B cell (primary cell): ENCODE data around the gene ATXN7.

Experiments
- EZH2 ChIP-seq: IDR thresholded peaks from 2 replicates; pipeline ENCODE4 v1.6.1; 2012; ENCODE audit warnings: borderline replicate concordance, low read depth, mild to moderate bottlenecking, moderate library complexity, low read length; ENCODE audit not compliant: insufficient read depth, poor library complexity, severe bottlenecking
- TF ChIP-seq, protein P1 (sequence below): fragments of 200-600 bp; IDR thresholded peaks from one replicate; pipeline ENCODE4 v1.8.0; 2022; ENCODE audit warnings: antibody characterized with exemption, mild to moderate bottlenecking

DNA sequence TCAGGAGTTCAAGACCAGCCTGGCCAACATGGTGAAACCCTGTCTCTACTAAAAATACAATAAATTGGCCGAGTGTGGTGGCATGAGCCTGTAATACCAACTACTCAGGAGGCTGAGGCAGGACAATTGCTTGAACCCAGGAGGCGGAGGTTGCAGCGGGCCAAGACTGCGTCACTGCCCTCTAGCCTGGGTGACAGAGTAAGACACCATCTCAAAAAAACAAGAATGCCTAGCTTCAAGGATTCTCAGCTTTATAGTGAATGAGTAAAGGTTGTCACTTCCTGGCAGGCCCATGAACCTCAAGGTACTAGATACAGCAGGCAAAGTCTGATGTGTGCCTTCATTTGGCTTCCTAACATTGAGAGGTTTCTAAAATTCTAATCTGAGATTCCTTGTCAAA lies 14.5 kb upstream of the ATXN7 start:
- TF ChIP-seq, protein P1, sequence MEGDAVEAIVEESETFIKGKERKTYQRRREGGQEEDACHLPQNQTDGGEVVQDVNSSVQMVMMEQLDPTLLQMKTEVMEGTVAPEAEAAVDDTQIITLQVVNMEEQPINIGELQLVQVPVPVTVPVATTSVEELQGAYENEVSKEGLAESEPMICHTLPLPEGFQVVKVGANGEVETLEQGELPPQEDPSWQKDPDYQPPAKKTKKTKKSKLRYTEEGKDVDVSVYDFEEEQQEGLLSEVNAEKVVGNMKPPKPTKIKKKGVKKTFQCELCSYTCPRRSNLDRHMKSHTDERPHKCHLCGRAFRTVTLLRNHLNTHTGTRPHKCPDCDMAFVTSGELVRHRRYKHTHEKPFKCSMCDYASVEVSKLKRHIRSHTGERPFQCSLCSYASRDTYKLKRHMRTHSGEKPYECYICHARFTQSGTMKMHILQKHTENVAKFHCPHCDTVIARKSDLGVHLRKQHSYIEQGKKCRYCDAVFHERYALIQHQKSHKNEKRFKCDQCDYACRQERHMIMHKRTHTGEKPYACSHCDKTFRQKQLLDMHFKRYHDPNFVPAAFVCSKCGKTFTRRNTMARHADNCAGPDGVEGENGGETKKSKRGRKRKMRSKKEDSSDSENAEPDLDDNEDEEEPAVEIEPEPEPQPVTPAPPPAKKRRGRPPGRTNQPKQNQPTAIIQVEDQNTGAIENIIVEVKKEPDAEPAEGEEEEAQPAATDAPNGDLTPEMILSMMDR: no peak
- no peak for TF ChIP-seq EZH2
